GM19240 (cell line): Measurements from ENCODE around the gene BCAS2.

Source experiments
- DNase-seq: peaks from one replicate; pipeline ENCODE4 v3.0.0; 2011; ENCODE audit warnings: low spot score; ENCODE audit not compliant: insufficient read length

Gene BCAS2

GRCh38 chr1:114559356-114559755 is 22.1 kb downstream of the BCAS2 start:
- DNase-seq: no peak

- DNase-seq: no peak
Observed at GRCh38 chr1:114558544-114558943, 22.9 kb downstream of the BCAS2 start.

GRCh38 chr1:114554577-114554976 is 26.8 kb downstream of the BCAS2 start:
- DNase-seq: no peak

DNA sequence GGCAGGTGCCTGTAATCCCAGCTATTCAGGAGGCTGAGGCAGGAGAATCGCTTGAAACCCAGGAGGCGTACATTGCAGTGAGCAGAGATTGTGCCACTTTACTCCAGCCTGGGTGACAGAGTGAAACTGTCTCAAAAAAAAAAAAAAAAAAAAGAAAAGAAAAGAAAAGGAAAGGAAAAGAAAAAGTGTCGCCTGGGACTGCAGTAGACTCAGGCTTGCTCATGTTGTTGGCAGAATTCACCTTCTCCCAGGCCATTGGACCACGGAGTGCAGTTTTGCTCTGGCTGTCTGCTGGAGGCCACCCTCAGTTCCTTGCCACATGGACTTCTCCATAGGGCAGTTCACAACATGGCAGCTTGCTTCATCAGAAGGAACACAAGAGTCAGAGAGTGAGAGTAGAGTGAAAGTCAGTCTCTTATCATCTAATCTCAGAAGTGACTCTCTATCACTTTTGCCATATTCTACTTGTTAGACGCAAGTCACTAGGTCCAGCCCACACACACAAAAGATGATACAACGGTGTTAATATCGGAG is 29.2 kb downstream of the BCAS2 start:
- DNase-seq: no peak

- DNase-seq: no peak
Observed at GRCh38 chr1:114551400-114551799, 30.0 kb downstream of the BCAS2 start.

GRCh38 chr1:114550336-114550735 is 31.1 kb downstream of the BCAS2 start:
- DNase-seq: no peak

GRCh38 chr1:114549137-114549536 is 32.3 kb downstream of the BCAS2 start:
- no peak for DNase-seq

DNA sequence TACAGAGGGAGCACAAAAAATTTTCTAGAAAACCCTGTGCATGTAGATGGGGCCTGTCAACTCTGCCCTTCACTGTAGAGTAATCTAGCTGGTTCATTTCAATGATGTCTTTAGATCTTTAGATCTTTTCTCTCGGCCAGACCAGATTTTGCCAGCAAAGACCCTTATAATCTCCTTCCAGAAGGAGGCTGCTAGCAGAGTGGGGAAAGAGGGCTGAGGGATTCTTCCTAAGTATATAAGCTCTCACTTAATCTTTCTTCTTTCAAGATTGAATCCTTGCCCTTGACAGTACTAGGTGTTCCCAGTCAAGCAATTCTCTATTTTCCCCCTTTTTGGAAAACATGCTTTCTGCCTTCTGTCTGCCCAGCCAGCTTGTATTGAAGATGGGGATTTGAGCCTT is 34.3 kb downstream of the BCAS2 start:
- no peak for DNase-seq

DNA sequence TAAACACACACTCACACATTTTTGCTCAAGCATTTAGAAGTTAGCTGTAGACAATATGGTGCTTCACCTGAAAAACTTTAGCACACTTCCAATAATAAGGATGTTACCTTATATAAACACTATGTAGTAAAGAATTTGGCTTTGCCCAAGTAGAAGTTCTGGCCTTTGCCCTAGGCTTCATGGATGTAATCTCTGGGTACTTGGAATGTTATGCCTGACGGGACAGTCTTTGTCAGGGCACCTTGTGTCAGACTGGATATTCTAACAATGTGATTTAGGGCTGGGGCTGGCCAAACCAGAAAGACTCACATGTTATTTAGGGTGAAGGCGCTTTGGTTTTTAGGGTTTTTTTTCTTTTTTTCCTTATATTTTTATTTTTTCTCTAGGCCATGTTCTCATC is 35.6 kb downstream of the BCAS2 start:
- DNase-seq: no peak

- no peak for DNase-seq
Observed at GRCh38 chr1:114545315-114545714, 36.1 kb downstream of the BCAS2 start.

GRCh38 chr1:114540821-114541220 is 40.6 kb downstream of the BCAS2 start:
- no peak for DNase-seq

DNA sequence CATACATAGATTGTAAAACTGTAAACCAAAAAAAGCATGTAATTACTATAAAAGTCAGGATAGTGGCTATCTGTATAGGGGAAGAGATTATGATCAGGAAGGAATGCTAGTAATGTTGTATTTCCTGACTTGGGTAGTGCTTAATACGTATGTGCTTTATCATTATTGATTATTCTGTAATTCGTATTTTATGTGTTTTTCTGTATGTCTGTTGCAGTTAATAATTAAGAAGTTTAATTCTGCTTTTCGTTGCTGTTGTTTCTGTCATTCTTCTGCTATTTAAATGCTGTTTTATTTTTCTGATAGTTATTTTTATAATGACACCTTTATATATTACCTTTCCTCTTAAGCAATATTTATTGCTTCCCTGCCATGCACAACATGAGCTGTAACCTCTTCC is 41.1 kb downstream of the BCAS2 start:
- no peak for DNase-seq

GRCh38 chr1:114536043-114536442 is 45.4 kb downstream of the BCAS2 start:
- no peak for DNase-seq

DNA sequence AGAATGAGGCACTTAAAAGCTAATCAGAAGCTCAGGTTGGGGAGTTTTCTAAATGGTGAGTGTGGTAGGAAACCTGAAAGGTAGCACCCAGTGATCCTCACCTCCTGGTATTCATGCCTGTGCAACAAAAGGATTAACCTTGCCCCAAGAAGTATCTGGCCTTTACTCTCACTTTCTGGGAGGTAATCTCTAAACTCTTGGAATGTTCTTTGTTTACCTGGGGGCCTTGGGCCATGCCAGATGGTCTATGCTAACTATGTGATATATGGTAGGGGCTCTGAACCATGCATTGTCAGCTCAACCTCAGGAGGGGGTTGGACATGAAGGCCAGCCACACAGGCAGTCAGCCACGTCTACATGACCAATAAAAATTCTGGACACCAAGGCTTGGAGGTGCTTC is 46.0 kb downstream of the BCAS2 start:
- no peak for DNase-seq

- DNase-seq: no peak
Observed at GRCh38 chr1:114531094-114531493, 50.3 kb downstream of the BCAS2 start.

DNA sequence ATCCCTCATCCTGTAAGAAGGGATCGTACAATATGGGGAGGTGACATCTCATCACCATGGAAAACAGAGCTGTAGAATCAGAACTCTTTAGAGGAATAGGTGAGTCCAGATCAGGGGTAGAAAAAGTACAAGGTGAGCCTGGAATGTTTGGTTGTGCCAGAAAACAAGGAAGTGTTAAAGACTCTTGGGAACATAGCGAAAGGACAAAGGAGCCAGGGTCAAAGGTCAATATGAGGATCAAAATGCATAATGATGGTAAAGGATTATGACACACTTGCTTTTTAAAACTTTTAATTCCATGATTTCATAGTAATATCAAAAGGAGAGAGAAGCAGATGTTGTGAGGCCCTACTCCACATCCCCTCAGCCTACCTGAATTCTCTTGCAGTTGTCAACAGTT is 51.2 kb downstream of the BCAS2 start:
- no peak for DNase-seq

GRCh38 chr1:114524944-114525343 is 56.5 kb downstream of the BCAS2 start:
- DNase-seq: no peak

DNA sequence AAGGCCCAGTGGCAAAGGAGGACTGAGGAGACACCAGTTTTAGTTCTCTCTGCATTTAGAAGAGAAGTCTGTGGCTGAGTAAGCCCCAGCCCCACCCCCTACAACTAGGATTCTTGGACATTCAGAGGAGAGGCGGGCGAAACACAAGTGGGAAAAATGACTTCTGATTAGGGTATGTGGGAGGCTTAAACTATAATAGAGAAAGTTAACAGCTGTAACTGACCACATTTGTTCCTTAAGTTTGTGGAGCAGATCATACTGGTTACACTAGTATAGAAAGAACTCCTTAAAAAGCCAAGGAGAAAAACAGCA is 59.2 kb downstream of the BCAS2 start:
- no peak for DNase-seq

DNA sequence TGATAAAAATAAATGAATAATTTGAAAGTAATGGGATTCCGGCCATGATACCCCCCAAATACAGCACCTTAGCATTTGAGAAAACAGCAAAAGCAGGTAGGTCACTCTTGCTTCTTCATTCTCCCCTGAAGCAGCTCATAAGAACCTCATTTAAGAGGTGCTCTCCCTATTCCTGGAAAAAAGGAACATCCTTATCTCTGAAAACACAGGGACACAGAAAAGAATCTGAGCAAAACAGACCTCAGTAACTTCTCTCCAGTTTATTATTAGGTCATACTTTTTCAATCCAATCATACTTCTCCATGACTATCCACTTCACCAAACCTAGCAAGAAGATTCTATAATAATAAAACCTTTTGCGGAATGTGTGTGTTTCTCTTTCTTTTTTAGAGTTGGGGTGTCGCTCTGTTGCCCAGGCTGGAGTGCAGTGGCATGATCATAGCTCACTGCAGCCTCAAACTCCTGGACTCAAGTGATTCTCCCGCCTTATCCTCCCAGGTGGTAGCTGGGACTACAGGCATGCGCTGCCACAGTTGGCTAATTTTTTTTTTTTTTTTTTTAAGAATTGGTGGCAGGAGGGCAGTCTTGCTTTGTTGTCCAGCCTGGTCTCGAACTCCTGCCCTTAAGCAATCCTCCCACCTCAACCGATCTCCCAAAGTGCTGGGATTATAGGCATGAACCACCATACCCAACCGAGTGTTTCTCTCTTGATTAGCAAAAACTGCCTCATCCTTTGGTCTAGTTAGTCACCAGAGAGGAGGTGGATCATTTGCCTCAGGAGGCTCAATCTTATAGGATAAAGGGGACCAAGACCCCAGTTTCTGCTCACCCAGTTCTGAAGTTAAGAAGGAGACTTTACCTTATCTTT is 59.8 kb downstream of the BCAS2 start:
- DNase-seq: no peak
